Testis (tissue), 2 donors: ENCODE measurements around the gene PRUNE2.

Source experiments
- CTCF ChIP-seq, 3 experiments: fragments of 450-650 bp in 2 of 3; fragments of 200-600 bp in 1 of 3; sonication (generic) in 1 of 3; IDR thresholded peaks; one replicate each; pipeline ENCODE4 v1.5.1; 2016 to 2019; ENCODE audit warnings: antibody characterized with exemption in 3 of 3, mild to moderate bottlenecking in 2 of 3, moderate library complexity in 1 of 3
- POLR2A ChIP-seq: fragments of 450-650 bp; IDR thresholded peaks from one replicate; pipeline ENCODE4 v1.6.1; 2017; ENCODE audit warnings: antibody characterized with exemption, mild to moderate bottlenecking, moderate library complexity

- TF ChIP-seq CTCF (IDR thresholded peaks at IDR 0.05) (no peak), POLR2A (no peak)
Observed at GRCh38 chr9:76562511-76562911, 343.4 kb downstream of the PRUNE2 start.
